B cell (primary cell): ENCODE data around the gene TRPM2. TPM values are rescaled to one million over a fixed set of nuclear protein-coding genes. Genes with fewer than 3 reads are reported as not detected.
A peak's percentile ranks its signal among the peaks of the same experiment; 100 is the strongest.

Experiments
- ATAC-seq: fragments of 200-7000 bp; cut with Tn5 transposase; one replicate; pipeline ENCODE4 v1.10.0; 2021; ENCODE audit warnings: low read depth, mild to moderate bottlenecking, moderate number of reproducible peaks, moderate library complexity
- CTCF ChIA-PET: fragments of 350-600 bp; sonication (Branson Sonifier 250); formaldehyde crosslinking; loops from one replicate; lab custom pipeline; 2021; ENCODE audit warnings: antibody characterized with exemption, inconsistent platforms; lab: Charles Lee
- POLR2A ChIA-PET: fragments of 350-600 bp; sonication (Branson Sonifier 250); formaldehyde crosslinking; loops from one replicate; lab custom pipeline; 2021; ENCODE audit warnings: antibody characterized with exemption; lab: Charles Lee
- DNase-seq: peaks from one replicate; pipeline ENCODE4 v3.0.0; 2013
- H2AFZ ChIP-seq: 2 replicates; pipeline ENCODE4 v1.6.1; 2012; ENCODE audit warnings: mild to moderate bottlenecking, low read depth, low read length; ENCODE audit not compliant: insufficient read depth, poor library complexity, severe bottlenecking
- H3K27ac ChIP-seq, 2 donors: 1 replicate in 1 of 2; 2 replicates in 1 of 2; pipeline ENCODE4 v1.5.1; 2012 to 2013; ENCODE audit warnings: low read length in 2 of 2, mild to moderate bottlenecking in 2 of 2, moderate library complexity in 1 of 2
- H3K27me3 ChIP-seq, 4 experiments: fragments of 200-600 bp in 1 of 4; sonication (generic) in 1 of 4; replicated peaks in 1 of 4; 1 replicate in 2 of 4; 2 replicates in 2 of 4; pipeline versions ENCODE4 v1.6.1 to v1.7.0; 2013 to 2016; ENCODE audit warnings: low read length in 3 of 4, mild to moderate bottlenecking in 2 of 4, mixed read lengths in 1 of 4, moderate library complexity in 1 of 4; ENCODE audit not compliant: insufficient read depth in 4 of 4, control insufficient read depth in 3 of 4; ENCODE audit errors: control extremely low read depth in 1 of 4
- H3K36me3 ChIP-seq, 2 experiments: replicated peaks in 1 of 2; 1 replicate in 1 of 2; 2 replicates in 1 of 2; pipeline versions ENCODE4 v1.6.1 to v1.7.1; 2013; ENCODE audit warnings: low read length in 1 of 2; ENCODE audit not compliant: insufficient read depth in 2 of 2, control insufficient read depth in 1 of 2; ENCODE audit errors: control extremely low read depth in 1 of 2, extremely low read depth in 1 of 2
- H3K4me1 ChIP-seq, 2 donors: fragments of 200-600 bp in 1 of 2; sonication (generic) in 1 of 2; 1 replicate in 1 of 2; 2 replicates in 1 of 2; pipeline versions ENCODE4 v1.5.1 to v1.6.1; 2013 to 2017; ENCODE audit warnings: low read length in 2 of 2; ENCODE audit not compliant: control insufficient read depth in 2 of 2, insufficient read depth in 2 of 2
- H3K4me2 ChIP-seq: replicated peaks from 2 replicates; pipeline ENCODE3; 2012; ENCODE audit warnings: mild to moderate bottlenecking, low read depth, low read length; ENCODE audit not compliant: poor library complexity, severe bottlenecking
- H3K4me3 ChIP-seq, 5 experiments: fragments of 200-600 bp in 1 of 5; sonication (generic) in 1 of 5; 1 replicate in 3 of 5; 2 replicates in 2 of 5; pipeline versions ENCODE4 v1.5.1 to v1.7.0; 2011 to 2016; ENCODE audit warnings: low read length in 4 of 5, mild to moderate bottlenecking in 4 of 5, low read depth in 2 of 5, control low read depth in 1 of 5, moderate library complexity in 1 of 5; ENCODE audit not compliant: insufficient read depth in 1 of 5; ENCODE audit errors: control extremely low read depth in 1 of 5, extremely low read depth in 1 of 5
- H3K79me2 ChIP-seq: fragments of 200-600 bp; sonication (generic); one replicate; pipeline ENCODE4 v1.6.0; 2016; ENCODE audit warnings: low read length; ENCODE audit not compliant: control insufficient read depth, insufficient read depth
- H3K9ac ChIP-seq: fragments of 200-600 bp; sonication (generic); 2 replicates; pipeline ENCODE4 v1.6.1; 2017; ENCODE audit warnings: mild to moderate bottlenecking, low read length, moderate library complexity
- H3K9me3 ChIP-seq, 3 donors: one replicate each; pipeline versions ENCODE4 v1.6.1 to v1.7.1; 2013; ENCODE audit warnings: low read length in 2 of 3; ENCODE audit not compliant: control insufficient read depth in 2 of 3, insufficient read depth in 1 of 3; ENCODE audit errors: control extremely low read depth in 1 of 3
- H4K20me1 ChIP-seq: 2 replicates; pipeline ENCODE4 v1.6.0; 2012; ENCODE audit warnings: mild to moderate bottlenecking, low read length; ENCODE audit not compliant: insufficient read depth, control insufficient read depth, poor library complexity, severe bottlenecking
- H3K27ac Mint-ChIP-seq: one replicate; pipeline ENCODE4 v1.8.0; 2021; ENCODE audit warnings: mixed read lengths
- H3K27me3 Mint-ChIP-seq: one replicate; pipeline ENCODE4 v1.8.0; 2021; ENCODE audit warnings: mixed read lengths
- H3K4me1 Mint-ChIP-seq: one replicate; pipeline ENCODE4 v1.8.0; 2021; ENCODE audit warnings: mixed read lengths
- H3K4me3 Mint-ChIP-seq: one replicate; pipeline ENCODE4 v1.8.0; 2021; ENCODE audit warnings: mixed read lengths
- H3K9me3 Mint-ChIP-seq: one replicate; pipeline ENCODE4 v1.8.0; 2022; ENCODE audit warnings: mixed read lengths; ENCODE audit not compliant: insufficient read depth
- CTCF ChIP-seq: fragments of 200-600 bp; IDR thresholded peaks from one replicate; pipeline ENCODE4 v1.8.0; 2022; ENCODE audit warnings: antibody characterized with exemption, mild to moderate bottlenecking
- EZH2 ChIP-seq: IDR thresholded peaks from 2 replicates; pipeline ENCODE4 v1.6.1; 2012; ENCODE audit warnings: borderline replicate concordance, low read depth, mild to moderate bottlenecking, moderate library complexity, low read length; ENCODE audit not compliant: insufficient read depth, poor library complexity, severe bottlenecking
- WGBS: methylation state at CpG from one replicate; pipeline ENCODE4 v1.1.5; 2013; ENCODE audit warnings: missing lambda C conversion rate; ENCODE audit not compliant: insufficient coverage; 5-methylcytosine and 5-hydroxymethylcytosine counted together
- intact Hi-C: fragments of 100-400 bp; cut with micrococcal nuclease; formaldehyde crosslinking; loops from one replicate; pipeline ENCODE4 v1.10.0; 2022
- polyA plus RNA-seq: library from polyadenylated mRNA; depleted of rRNA; stranded (reverse); fragments of >200 nt; gene quantifications from 2 replicates; pipeline ENCODE4 v1.2.3, GENCODE V29; 2012
- total RNA-seq, 2 donors: library from RNA; stranded (reverse); fragments of 120-200 nt in 1 of 2; gene quantifications; 1 replicate in 1 of 2; 2 replicates in 1 of 2; pipeline versions ENCODE4 v1.2.3 to v1.2.4, GENCODE V29; 2013 to 2022

TRPM2 gene
- total and polyA plus RNA-seq, 2 donors (not counting 1 experiment from before 2014, with no cell fraction given), result 1.6 to 8.4 TPM

GRCh38 chr21:44337449-44337848 lies 16.0 kb upstream of the TRPM2 start:
- Histone ChIP-seq H3K4me1 (peaks cover 10 to 18% of the 10 kb centered on the region in 2 donors), H3K79me2 (no peaks in the 10 kb centered on the region), H3K27ac (peak overlapping the region in 1 of 2 donors; percentile 61), H2AFZ (no peak overlapping the region), H4K20me1 (peaks cover 25% of the 10 kb centered on the region), H3K36me3 (peaks cover 0 to 20% of the 10 kb centered on the region in 2 experiments), H3K4me2 (no peak overlapping the region), H3K9me3 (no peaks in the 10 kb centered on the region), H3K9ac (no peak overlapping the region), H3K4me3 (no peak overlapping the region), H3K27me3 (no peaks in the 10 kb centered on the region)
- WGBS, result no CpG with 5 or more reads among the region's 3 CpGs
- DNase-seq (no peak), ATAC-seq (no peak)
- intact Hi-C loops, result loop anchor here (5.0 kb wide), 1 partner anchor 325 kb away; the partner anchor contains the start of gene TRAPPC10
- Mint-ChIP-seq H3K9me3 (no peaks in the 10 kb centered on the region), H3K4me1 (peaks cover 17% of the 10 kb centered on the region), H3K27me3 (no peaks in the 10 kb centered on the region), H3K27ac (peak overlapping the region; percentile 93), H3K4me3 (peak overlapping the region; percentile 74)
- TF ChIP-seq EZH2 (no peak), CTCF (no peak)
- POLR2A ChIA-PET, result interaction anchor here (0.7 kb wide), 1 partner anchor 8 kb away, joined by 3 read pairs; no protein-coding TSS in a partner anchor
- CTCF ChIA-PET, result no interaction called here
